ENCODE measurements around the gene LNP1. TPM values are rescaled to one million over a fixed set of nuclear protein-coding genes. Genes with fewer than 3 reads are reported as not detected.
A peak's percentile ranks its signal among the peaks of the same experiment; 100 is the strongest.
"Not testable (repeated sequence)": the region's sequence is repeated elsewhere in the genome, so short reads cannot be mapped to it uniquely, and the experiment has no call there.

Gene LNP1, protein sequence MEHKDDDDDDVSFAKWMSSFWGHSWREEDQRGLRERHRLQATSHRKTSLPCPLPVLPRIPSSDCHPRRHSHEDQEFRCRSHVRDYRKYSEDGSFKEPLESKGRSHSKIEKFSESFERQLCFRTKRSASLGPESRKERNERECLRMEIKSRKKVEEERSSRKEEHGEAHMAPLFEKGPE
- total RNA-seq, result 1 to 10 TPM; 1.2 to 1.7 (median 1.3) TPM
- long read RNA-seq, donor 1, result 0 reads
- long read RNA-seq, donor 2, result 0 reads

DNA sequence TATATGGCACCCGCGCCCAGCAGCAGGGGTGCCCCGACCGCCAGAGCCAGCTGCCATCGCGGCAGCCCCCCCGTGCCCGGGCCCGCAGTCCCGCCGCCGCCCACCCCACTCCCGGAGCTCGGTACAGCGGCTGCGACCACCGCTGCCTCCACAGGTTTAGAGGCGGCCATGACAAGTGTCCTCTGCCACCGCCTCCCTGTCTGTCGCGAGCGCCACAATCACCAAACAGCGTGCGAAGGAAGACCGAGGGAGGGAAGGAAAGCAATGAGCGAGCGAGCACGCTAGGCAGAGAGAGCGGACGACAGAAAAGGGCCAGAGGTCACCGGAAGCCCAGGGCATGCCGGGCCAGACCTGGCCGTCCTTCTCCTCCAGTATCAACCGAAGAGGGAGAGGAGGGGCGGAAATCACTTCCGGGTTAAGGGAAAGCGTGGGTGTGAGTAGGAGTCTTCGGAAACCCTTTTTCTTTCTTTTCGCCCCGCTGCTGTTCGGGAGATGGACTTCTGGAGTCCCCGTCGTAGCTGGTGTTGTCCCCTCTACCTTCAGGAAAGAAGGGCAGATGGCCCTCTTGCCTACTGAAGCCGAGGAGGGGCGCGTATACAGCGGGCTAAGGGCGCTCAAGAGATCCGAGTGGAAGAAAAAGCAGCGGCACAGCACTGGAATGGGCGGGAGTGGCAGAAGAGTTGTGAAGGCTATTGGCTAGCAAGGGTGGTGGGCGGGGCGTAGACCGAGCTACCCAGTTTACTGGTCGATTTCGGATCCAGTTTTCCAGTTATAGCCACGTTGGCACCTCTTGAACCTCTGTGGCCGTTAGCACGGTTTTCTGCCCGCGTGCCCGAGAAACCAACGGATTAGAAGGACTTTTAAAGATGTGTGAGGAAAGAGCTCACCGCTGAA lies at the start of gene LNP1, which contains the start of gene TOMM70:
LNP1 (plus strand) TSS at position 760 of the 894 bp plus-strand sequence. CDS start 28,191 bp downstream, outside the sequence.
TOMM70 (minus strand) TSS at position 310 of the 894 bp plus-strand sequence; CDS start at position 170, 140 bp downstream.
- intact Hi-C loops (cut with DNase I, micrococcal nuclease), result no loop called here
- TF ChIP-seq, protein P1, sequence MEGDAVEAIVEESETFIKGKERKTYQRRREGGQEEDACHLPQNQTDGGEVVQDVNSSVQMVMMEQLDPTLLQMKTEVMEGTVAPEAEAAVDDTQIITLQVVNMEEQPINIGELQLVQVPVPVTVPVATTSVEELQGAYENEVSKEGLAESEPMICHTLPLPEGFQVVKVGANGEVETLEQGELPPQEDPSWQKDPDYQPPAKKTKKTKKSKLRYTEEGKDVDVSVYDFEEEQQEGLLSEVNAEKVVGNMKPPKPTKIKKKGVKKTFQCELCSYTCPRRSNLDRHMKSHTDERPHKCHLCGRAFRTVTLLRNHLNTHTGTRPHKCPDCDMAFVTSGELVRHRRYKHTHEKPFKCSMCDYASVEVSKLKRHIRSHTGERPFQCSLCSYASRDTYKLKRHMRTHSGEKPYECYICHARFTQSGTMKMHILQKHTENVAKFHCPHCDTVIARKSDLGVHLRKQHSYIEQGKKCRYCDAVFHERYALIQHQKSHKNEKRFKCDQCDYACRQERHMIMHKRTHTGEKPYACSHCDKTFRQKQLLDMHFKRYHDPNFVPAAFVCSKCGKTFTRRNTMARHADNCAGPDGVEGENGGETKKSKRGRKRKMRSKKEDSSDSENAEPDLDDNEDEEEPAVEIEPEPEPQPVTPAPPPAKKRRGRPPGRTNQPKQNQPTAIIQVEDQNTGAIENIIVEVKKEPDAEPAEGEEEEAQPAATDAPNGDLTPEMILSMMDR (IDR thresholded peaks at IDR 0.05), result no peak
- ATAC-seq (peak; percentile 97), DNase-seq (peak; percentile 97 to 100 (median 98))
- peak within 1 kb of the TSS; percentile 82 for H3K4me3 ChIP-seq
- H3K9me3 ChIP-seq, result no peaks in the 10 kb centered on the region
- peaks cover 36% of the 10 kb centered on the region for H3K4me1 ChIP-seq (ENCODE audit: low read depth)
- H3K36me3 ChIP-seq (ENCODE audit: low read depth), result no peaks in the 10 kb centered on the region

DNA sequence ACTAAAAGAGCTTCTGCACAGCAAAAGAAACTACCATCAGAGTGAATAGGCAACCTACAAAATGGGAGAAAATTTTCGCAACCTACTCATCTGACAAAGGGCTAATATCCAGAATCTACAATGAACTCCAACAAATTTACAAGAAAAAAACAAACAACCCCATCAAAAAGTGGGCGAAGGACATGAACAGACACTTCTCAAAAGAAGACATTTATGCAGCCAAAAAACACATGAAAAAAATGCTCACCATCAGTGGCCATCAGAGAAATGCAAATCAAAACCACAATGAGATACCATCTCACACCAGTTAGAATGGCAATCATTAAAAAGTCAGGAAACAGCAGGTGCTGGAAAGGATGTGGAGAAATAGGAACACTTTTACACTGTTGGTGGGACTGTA lies 49.6 kb upstream of the LNP1 start:
- H3K4me3 ChIP-seq; H3K9me3 ChIP-seq; ATAC-seq; H3K4me1 ChIP-seq (ENCODE audit: low read depth); DNase-seq; H3K36me3 ChIP-seq (ENCODE audit: low read depth); intact Hi-C loops (cut with DNase I, micrococcal nuclease): not testable (repeated sequence)

DNA sequence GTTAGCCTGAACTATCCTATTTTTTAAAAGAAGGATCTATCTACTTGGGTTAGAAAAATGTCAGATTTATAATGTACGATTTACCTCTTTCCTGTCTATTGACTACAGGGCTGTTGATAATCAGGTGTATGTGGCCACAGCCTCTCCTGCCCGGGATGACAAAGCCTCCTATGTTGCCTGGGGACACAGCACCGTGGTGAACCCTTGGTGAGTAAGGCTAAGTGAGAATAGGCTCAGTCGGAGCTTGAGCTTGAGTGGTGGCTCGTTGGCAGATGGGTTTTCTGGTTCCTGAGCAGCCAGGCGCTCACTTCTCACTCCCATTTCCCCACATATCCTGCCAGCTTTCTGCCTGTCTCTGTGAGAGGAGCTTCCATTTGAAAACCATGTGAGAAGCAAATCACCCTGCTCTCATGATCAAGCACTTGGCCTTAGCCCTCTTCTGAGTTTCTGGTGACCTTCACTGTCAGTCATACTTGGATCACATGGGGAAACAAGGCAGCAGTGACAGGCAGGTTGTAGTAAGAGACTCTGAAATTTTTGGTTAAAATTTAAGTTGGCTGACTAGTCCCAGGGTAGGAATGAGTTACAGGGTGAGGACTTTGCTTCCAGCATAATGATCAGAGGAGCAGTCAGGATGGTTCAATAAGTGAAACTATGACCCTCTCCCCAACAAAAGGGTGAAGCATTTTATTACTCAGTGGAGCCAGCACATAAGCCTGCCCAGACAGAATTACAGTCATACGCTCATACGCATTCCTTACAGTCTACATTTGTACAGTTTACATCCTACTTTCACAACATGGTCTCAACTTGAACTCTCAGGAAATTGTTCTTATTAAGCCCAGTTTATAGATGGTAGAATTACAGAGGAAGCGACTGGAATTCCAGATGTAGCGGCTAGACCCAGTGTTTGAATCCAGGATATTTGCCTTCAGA lies 48.8 kb upstream of the LNP1 start:
- Histone ChIP-seq H3K9me3 (no peaks in the 10 kb centered on the region), H3K36me3 (ENCODE audit: low read depth) (no peaks in the 10 kb centered on the region), H3K4me1 (ENCODE audit: low read depth) (no peaks in the 10 kb centered on the region), H3K4me3 (no peak overlapping the region)
- ATAC-seq (no peak), DNase-seq (no peak)
- TF ChIP-seq, protein P1 (IDR thresholded peaks at IDR 0.05), result no peak
- intact Hi-C loops (cut with DNase I, micrococcal nuclease), result no loop called here

DNA sequence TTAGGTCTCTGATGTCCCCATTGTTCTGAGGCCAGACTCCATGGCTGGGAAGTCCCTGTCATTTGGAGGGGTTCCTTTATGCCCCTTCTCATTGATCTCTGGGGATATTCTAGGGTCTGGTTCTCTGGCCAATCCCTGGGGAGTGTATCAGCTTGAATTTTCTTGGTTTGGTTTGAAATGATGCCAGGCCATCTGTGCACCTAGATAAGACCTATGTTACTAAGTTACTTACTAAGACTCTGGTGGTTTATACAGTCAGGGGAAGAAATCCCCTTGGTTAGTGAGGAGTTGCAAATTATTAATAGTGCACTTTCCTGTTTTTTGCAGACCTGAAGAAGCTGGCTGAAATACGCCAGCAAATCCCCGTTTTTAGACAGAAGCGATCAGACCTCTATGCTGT lies 46.5 kb upstream of the LNP1 start:
- TF ChIP-seq, protein P1 (IDR thresholded peaks at IDR 0.05), result no peak
- ATAC-seq, result no peak
- Histone ChIP-seq H3K36me3 (ENCODE audit: low read depth) (no peaks in the 10 kb centered on the region), H3K4me1 (ENCODE audit: low read depth) (no peaks in the 10 kb centered on the region), H3K9me3 (no peaks in the 10 kb centered on the region), H3K4me3 (no peak overlapping the region)
- no peak for DNase-seq
- intact Hi-C loops (cut with DNase I, micrococcal nuclease), result no loop called here

DNA sequence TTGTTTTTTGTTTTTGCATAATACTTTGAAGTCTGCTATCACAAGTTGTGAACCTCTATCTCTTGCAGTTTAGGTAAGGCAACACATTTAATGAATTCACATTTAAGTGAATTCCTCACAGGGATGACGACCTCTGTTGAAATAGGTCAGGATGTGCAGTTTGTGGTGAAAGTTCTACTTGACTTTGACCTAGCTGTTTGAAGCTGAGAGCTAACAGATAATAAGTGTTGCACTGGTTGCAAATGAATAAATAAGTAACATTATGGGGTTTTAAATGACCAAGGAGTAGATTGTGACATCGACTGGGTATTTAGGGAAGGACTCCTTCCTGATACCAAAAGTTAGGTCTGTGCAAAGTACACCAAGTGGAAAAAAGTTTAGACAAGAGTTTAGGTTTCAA lies 42.9 kb upstream of the LNP1 start:
- ATAC-seq (no peak), DNase-seq (no peak)
- Histone ChIP-seq H3K9me3 (no peaks in the 10 kb centered on the region), H3K36me3 (ENCODE audit: low read depth) (no peaks in the 10 kb centered on the region), H3K4me1 (ENCODE audit: low read depth) (no peaks in the 10 kb centered on the region), H3K4me3 (no peak overlapping the region)
- TF ChIP-seq, protein P1 (IDR thresholded peaks at IDR 0.05), result no peak
- intact Hi-C loops (cut with DNase I, micrococcal nuclease), result no loop called here

Data from mucosa of descending colon (tissue), 3 donors.